HG03520 (cell line): ENCODE measurements around the gene USH1C.
A peak's percentile ranks its signal among the peaks of the same experiment; 100 is the strongest.

ENCODE experiments used
- ATAC-seq: cut with Tn5 transposase; IDR thresholded peaks from one replicate; pipeline ENCODE4 v1.9.1; 2021; ENCODE audit warnings: mild to moderate bottlenecking, moderate library complexity; ENCODE audit not compliant: unreplicated experiment

The USH1C gene

GRCh38 chr11:17528906-17529843 is 15.0 kb downstream of the USH1C start:
- ATAC-seq, result no peak

DNA sequence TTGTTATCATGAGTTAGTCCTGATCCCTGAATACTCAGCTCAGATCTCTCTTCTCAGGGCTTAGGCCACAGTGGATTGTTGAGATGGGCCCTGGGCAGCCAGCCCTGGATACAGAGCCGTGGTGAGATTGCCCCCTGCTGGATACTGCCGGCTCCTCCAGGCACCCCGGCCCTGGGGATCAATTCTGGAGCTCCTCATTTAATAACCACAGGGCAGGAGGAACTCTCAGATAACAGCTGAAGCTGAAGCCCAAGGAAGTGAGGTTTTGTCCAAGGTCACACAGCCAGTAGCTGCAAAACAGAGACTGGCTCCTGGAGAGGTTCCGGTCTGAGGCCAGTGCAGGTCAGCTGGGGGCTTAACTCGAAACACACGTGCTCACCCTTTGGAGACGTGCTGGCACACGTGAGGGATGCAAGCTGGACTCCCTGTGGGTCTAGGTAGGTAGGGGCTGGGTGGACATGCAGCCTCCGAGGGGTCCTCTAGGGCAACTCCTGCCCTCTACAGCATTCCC is 16.0 kb downstream of the USH1C start:
- peak; percentile 72 for ATAC-seq

- no peak for ATAC-seq
Observed at GRCh38 chr11:17527628-17527995, 16.6 kb downstream of the USH1C start.

DNA sequence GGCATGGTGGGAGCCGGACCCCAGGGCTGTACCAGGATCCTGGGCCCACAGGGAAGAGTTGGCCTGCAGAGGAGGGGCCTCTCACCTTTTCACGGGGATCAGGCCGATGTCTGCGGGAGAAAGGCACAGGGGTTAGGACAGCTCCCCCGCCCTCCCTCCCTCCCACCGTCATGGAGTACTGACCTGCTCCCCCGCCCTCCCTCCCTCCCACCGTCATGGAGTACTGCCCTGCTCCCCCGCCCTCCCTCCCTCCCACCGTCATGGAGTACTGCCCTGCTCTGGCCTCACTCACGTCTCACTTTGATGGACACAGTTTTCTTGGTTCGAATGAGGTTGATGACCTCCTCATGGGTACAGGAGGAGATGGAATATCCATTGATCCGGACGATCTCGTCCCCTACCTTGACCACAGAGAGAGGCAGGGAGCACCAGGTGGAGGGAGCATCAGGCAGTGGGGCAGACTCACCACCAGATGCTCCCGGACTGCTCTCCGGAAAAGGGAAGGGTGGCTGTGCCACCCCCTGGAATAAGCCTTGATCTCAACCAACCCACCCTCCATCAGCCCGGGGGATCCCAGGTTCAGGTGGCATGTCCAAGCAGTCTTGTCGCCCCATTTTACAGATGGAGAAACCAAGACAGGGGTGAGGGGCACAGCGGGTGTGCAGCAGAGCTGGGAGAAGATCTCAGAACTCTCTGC is 17.1 kb downstream of the USH1C start:
- no peak for ATAC-seq

DNA sequence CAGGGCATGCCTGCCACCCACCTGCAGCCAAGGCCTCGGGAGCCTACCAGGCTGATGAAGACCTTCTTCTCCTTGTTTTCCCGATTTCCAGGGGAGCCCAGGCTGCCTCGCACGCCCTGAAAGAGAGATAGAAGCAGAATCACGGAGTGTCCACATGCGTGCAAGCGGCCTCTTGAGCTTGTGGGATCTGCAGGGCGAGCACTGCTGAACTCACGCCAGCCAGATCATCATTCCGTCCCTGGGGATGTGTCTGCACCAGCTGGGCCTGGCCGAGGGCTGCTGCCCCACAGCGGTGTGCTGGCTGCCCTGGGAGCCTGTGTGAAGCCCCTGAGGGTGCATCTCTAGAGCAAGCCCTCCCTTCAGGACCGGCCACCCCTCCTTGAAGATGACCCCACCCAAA is 17.9 kb downstream of the USH1C start:
- ATAC-seq, result no peak

- ATAC-seq, result no peak
Observed at GRCh38 chr11:17525570-17525969, 18.6 kb downstream of the USH1C start.

DNA sequence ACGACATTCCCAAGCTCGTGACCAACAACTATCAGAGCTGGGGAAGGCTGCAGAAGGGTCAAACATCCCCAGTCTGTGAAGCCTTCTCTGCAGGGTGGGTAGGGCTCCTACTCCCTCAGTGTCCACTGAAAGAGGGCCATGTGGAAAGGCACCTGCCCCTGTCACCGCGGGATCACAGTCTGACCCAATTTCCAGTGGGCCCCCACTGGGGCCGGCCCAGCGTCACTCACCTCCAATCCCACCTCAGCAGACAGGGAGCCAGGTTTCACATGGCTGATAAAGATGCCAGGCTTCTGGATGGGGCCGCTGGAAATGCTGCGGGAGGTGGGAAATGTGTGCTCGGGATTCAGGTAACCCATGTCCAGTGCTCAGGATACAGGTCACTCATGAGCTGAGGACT is 20.0 kb downstream of the USH1C start:
- no peak for ATAC-seq

GRCh38 chr11:17522655-17523054 is 21.6 kb downstream of the USH1C start:
- ATAC-seq, result no peak

- ATAC-seq, result no peak
Observed at GRCh38 chr11:17521106-17521900, 22.9 kb downstream of the USH1C start.

DNA sequence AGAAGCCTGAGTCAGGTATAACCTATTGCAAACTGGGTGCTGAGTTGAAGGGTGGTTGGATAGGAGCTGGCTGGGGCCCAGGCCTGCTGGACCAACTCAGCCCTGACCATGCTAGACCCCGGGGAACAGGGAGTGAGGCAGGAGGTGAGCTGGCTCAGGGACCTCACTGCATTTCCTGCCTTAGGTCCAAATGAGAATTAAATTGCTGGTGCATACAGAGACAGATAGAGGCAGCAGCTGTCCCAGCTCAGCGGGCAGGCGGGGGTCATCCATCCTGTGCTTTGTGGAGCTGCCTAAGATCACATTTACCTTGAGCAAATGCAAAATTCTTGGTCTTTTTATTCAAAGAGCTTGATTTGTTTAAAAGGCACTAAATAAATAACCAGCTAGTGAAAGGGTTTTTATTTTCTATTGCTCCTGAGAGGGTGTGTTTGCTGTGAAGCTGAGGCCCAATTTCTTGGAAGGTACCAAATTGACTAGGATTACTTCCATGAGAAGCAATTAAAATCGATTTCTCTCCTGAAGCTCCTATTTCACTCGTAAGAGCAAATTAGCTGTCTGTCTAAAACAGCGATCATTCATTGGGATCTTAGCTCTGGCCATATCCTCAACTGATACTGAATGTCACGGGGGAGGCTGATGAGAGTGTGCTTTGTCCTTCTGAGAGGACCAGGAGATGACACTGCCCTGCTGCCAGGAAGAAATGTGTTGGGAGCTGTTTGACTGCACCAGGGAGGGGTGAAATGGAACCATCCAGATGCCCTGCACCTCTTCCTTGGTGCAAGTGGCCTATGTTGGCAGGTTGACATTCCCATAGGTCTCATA is 24.9 kb downstream of the USH1C start:
- no peak for ATAC-seq

- ATAC-seq, result no peak
Observed at GRCh38 chr11:17518366-17518765, 25.9 kb downstream of the USH1C start.

GRCh38 chr11:17517186-17517585 is 27.0 kb downstream of the USH1C start:
- ATAC-seq, result no peak

- no peak for ATAC-seq
Observed at GRCh38 chr11:17516551-17517150, 27.6 kb downstream of the USH1C start.

- ATAC-seq, result no peak
Observed at GRCh38 chr11:17515443-17516176, 28.6 kb downstream of the USH1C start.

- ATAC-seq, result no peak
Observed at GRCh38 chr11:17514476-17514875, 29.7 kb downstream of the USH1C start.

- ATAC-seq, result no peak
Observed at GRCh38 chr11:17513853-17514252, 30.4 kb downstream of the USH1C start.

- ATAC-seq, result no peak
Observed at GRCh38 chr11:17512101-17512500, 32.1 kb downstream of the USH1C start.

- ATAC-seq, result no peak
Observed at GRCh38 chr11:17511571-17511970, 32.6 kb downstream of the USH1C start.

GRCh38 chr11:17510507-17511206 is 33.6 kb downstream of the USH1C start:
- ATAC-seq, result no peak
